ENCODE results near the gene PRUNE2. TPM values are rescaled to one million over a fixed set of nuclear protein-coding genes. Genes with fewer than 3 reads are reported as not detected.

The PRUNE2 gene

Small RNA genes within 50 kb of the gene (small RNA-seq; reads per million reads assigned to genes)
- gene AL359314.1, result not detected

Measured in skeletal muscle satellite cell (primary cell).